Prostate gland (tissue), 2 donors: ENCODE results near the gene NUDCD3. TPM values are rescaled to one million over a fixed set of nuclear protein-coding genes. Genes with fewer than 3 reads are reported as not detected.

Experiments used
- DNase-seq: peaks from one replicate; pipeline ENCODE4 v3.0.0-alpha.2; 2019; ENCODE audit warnings: low spot score
- H3K27ac ChIP-seq, 2 donors: fragments of 200-600 bp; sonication (generic); 2 replicates each; pipeline ENCODE4 v1.5.1; 2017 to 2019
- H3K27me3 ChIP-seq: fragments of 200-600 bp; sonication (generic); replicated peaks from 2 replicates; pipeline ENCODE4 v1.5.1; 2019; ENCODE audit not compliant: insufficient read depth
- H3K36me3 ChIP-seq, 2 donors: fragments of 200-600 bp; sonication (generic); 1 replicate in 1 of 2; 2 replicates in 1 of 2; pipeline versions ENCODE4 v1.5.1 to v1.8.1; 2017 to 2019
- H3K4me1 ChIP-seq: fragments of 200-600 bp; sonication (generic); replicated peaks from 2 replicates; pipeline ENCODE4 v1.5.1; 2019
- H3K4me3 ChIP-seq, 2 donors: fragments of 200-600 bp; sonication (generic); 2 replicates each; pipeline ENCODE4 v1.5.1; 2017 to 2019
- H3K9me3 ChIP-seq: fragments of 200-600 bp; sonication (generic); 2 replicates; pipeline ENCODE4 v1.5.1; 2017
- CTCF ChIP-seq, 4 experiments: fragments of 200-600 bp in 2 of 4; fragments of 450-650 bp in 2 of 4; sonication (generic) in 2 of 4; IDR thresholded peaks; 1 replicate in 3 of 4; 2 replicates in 1 of 4; pipeline ENCODE4 v1.5.1; 2016 to 2019; ENCODE audit warnings: antibody characterized with exemption in 4 of 4, mild to moderate bottlenecking in 2 of 4, moderate library complexity in 2 of 4
- POLR2A ChIP-seq: fragments of 450-650 bp; IDR thresholded peaks from one replicate; pipeline ENCODE4 v1.6.1; 2016; ENCODE audit warnings: antibody characterized with exemption, mild to moderate bottlenecking
- POLR2AphosphoS5 ChIP-seq: sonication (generic); formaldehyde crosslinking; IDR thresholded peaks from one replicate; pipeline ENCODE4 v1.6.1; 2017; ENCODE audit warnings: antibody characterized with exemption
- WGBS: methylation state at CpG from one replicate; pipeline ENCODE4 v1.1.5; 2018; 5-methylcytosine and 5-hydroxymethylcytosine counted together
- intact Hi-C: fragments of 100-400 bp; cut with DNase I; formaldehyde crosslinking; loops from one replicate; pipeline ENCODE4 v1.14.2; 2022
- total RNA-seq, 2 donors: library from RNA; depleted of rRNA; stranded (reverse); fragments of >200 nt; gene quantifications; one replicate each; pipeline ENCODE4 v1.1.0, GENCODE V29; 2016

NUDCD3 gene
- total RNA-seq, 2 donors from 2014 or later: 55.2 to 55.9 TPM

GRCh38 chr7:44396496-44396895, 94.0 kb downstream of the NUDCD3 start:
- no peak overlapping the region for H3K4me3 ChIP-seq
- WGBS: 80% methylated on average over 3 of the region's 3 CpGs
- H3K27me3 ChIP-seq: no peaks in the 10 kb centered on the region
- H3K4me1 ChIP-seq: no peaks in the 10 kb centered on the region
- no peak overlapping the region for H3K27ac ChIP-seq
- DNase-seq: no peak
- no peaks in the 10 kb centered on the region for H3K36me3 ChIP-seq
- H3K9me3 ChIP-seq: no peaks in the 10 kb centered on the region
- TF ChIP-seq CTCF (IDR thresholded peaks at IDR 0.05) (no peak), POLR2A (no peak), POLR2AphosphoS5 (no peak)
- intact Hi-C loops: no loop called here

GRCh38 chr7:44395067-44395466, 95.4 kb downstream of the NUDCD3 start:
- WGBS: 77% methylated on average over 4 of the region's 4 CpGs
- H3K4me3 ChIP-seq: no peak overlapping the region
- TF ChIP-seq POLR2AphosphoS5 (no peak), POLR2A (no peak), CTCF (IDR thresholded peaks at IDR 0.05) (no peak)
- H3K36me3 ChIP-seq: no peaks in the 10 kb centered on the region
- no peaks in the 10 kb centered on the region for H3K9me3 ChIP-seq
- H3K27ac ChIP-seq: no peak overlapping the region
- no peak for DNase-seq
- H3K27me3 ChIP-seq: no peaks in the 10 kb centered on the region
- intact Hi-C loops: no loop called here
- H3K4me1 ChIP-seq: no peaks in the 10 kb centered on the region

GRCh38 chr7:44394636-44395035, 95.8 kb downstream of the NUDCD3 start:
- 95% methylated on average over 2 of the region's 2 CpGs for WGBS
- intact Hi-C loops: no loop called here
- no peak for DNase-seq

GRCh38 chr7:44394112-44394447, 96.4 kb downstream of the NUDCD3 start:
- H3K36me3 ChIP-seq: peaks cover under 1 to 1% of the 10 kb centered on the region in 2 donors
- 88% methylated on average over 6 of the region's 6 CpGs for WGBS
- no peak for DNase-seq
- H3K4me1 ChIP-seq: no peaks in the 10 kb centered on the region
- intact Hi-C loops: no loop called here
- H3K27me3 ChIP-seq: no peaks in the 10 kb centered on the region
- H3K4me3 ChIP-seq: no peak overlapping the region
- H3K9me3 ChIP-seq: no peaks in the 10 kb centered on the region
- TF ChIP-seq CTCF (IDR thresholded peaks at IDR 0.05) (no peak), POLR2A (no peak), POLR2AphosphoS5 (no peak)
- no peak overlapping the region for H3K27ac ChIP-seq

More at GRCh38 chr7:44394636-44395035, 95.8 kb downstream of the NUDCD3 start:
- no peaks in the 10 kb centered on the region for H3K36me3 ChIP-seq
- H3K27ac ChIP-seq: no peak overlapping the region
- H3K4me1 ChIP-seq: no peaks in the 10 kb centered on the region
- no peak overlapping the region for H3K4me3 ChIP-seq
- TF ChIP-seq CTCF (IDR thresholded peaks at IDR 0.05) (no peak), POLR2A (no peak), POLR2AphosphoS5 (no peak)
- no peaks in the 10 kb centered on the region for H3K27me3 ChIP-seq
- H3K9me3 ChIP-seq: no peaks in the 10 kb centered on the region

GRCh38 chr7:44393238-44394111, 97.0 kb downstream of the NUDCD3 start:
- Histone ChIP-seq H3K27ac (no peak overlapping the region), H3K27me3 (no peaks in the 10 kb centered on the region), H3K4me1 (no peaks in the 10 kb centered on the region), H3K4me3 (no peak overlapping the region), H3K36me3 (peaks cover 4 to 7% of the 10 kb centered on the region in 2 donors), H3K9me3 (no peaks in the 10 kb centered on the region)
- WGBS: 94% methylated on average over 7 of the region's 7 CpGs
- DNase-seq: no peak
- TF ChIP-seq POLR2AphosphoS5: no peak
- no peak for TF ChIP-seq POLR2A
- TF ChIP-seq CTCF (IDR thresholded peaks at IDR 0.05): no peak
- intact Hi-C loops: no loop called here
